WTC11 (cell line): ENCODE results near the gene ZBTB8B. TPM values are rescaled to one million over a fixed set of nuclear protein-coding genes. Genes with fewer than 3 reads are reported as not detected.

Experiments used
- ATAC-seq: fragments of 200-7000 bp; cut with Tn5 transposase; 2 replicates; pipeline ENCODE4 v1.10.0; 2021; ENCODE audit warnings: mild to moderate bottlenecking, moderate library complexity
- CTCF ChIA-PET: fragments of 300-600 bp; sonication (Branson Sonifier 250); formaldehyde crosslinking; loops from one replicate; lab custom pipeline; 2021; ENCODE audit warnings: antibody characterized with exemption; lab: Charles Lee
- POLR2A ChIA-PET: fragments of 350-600 bp; sonication (Branson Sonifier 250); formaldehyde crosslinking; loops from one replicate; lab custom pipeline; 2021; ENCODE audit warnings: antibody characterized with exemption; lab: Charles Lee
- DNase-seq: peaks from one replicate; pipeline ENCODE4 v3.0.0; 2021; ENCODE audit warnings: low spot score
- H3K27ac Mint-ChIP-seq: 2 replicates; pipeline ENCODE4 v1.8.0; 2021; ENCODE audit warnings: mixed read lengths
- H3K27me3 Mint-ChIP-seq: 2 replicates; pipeline ENCODE4 v1.8.0; 2021; ENCODE audit warnings: low read depth, mild to moderate bottlenecking, moderate library complexity, mixed read lengths
- H3K36me3 Mint-ChIP-seq: 2 replicates; pipeline ENCODE4 v1.8.0; 2021; ENCODE audit warnings: mixed read lengths
- H3K4me1 Mint-ChIP-seq: 2 replicates; pipeline ENCODE4 v1.8.0; 2022; ENCODE audit warnings: mixed read lengths
- H3K4me3 Mint-ChIP-seq: 2 replicates; pipeline ENCODE4 v1.8.0; 2021; ENCODE audit warnings: mild to moderate bottlenecking, moderate library complexity, mixed read lengths
- H3K9me3 Mint-ChIP-seq: 2 replicates; pipeline ENCODE4 v1.8.0; 2021; ENCODE audit warnings: mixed read lengths
- ATF2 ChIP-seq: sonication (generic); formaldehyde crosslinking; IDR thresholded peaks from 2 replicates; pipeline ENCODE4 v1.8.1; 2022; ENCODE audit warnings: low read depth, missing genetic modification reagents, borderline replicate concordance
- ATF3 ChIP-seq: sonication (generic); formaldehyde crosslinking; conservative IDR thresholded peaks from 2 replicates; pipeline ENCODE4 v1.8.1; 2022; ENCODE audit warnings: mild to moderate bottlenecking, missing genetic modification reagents
- CREM ChIP-seq: sonication (generic); formaldehyde crosslinking; IDR thresholded peaks from 2 replicates; pipeline ENCODE4 v1.8.1; 2022; ENCODE audit warnings: mild to moderate bottlenecking, missing genetic modification reagents, moderate library complexity
- E2F5 ChIP-seq: sonication (generic); formaldehyde crosslinking; IDR thresholded peaks from 2 replicates; pipeline ENCODE4 v1.8.1; 2022; ENCODE audit warnings: mild to moderate bottlenecking, moderate library complexity, missing genetic modification reagents
- ELF4 ChIP-seq: sonication (generic); formaldehyde crosslinking; IDR thresholded peaks from 2 replicates; pipeline ENCODE4 v1.8.1; 2022; ENCODE audit warnings: low read depth, mild to moderate bottlenecking, moderate library complexity, missing genetic modification reagents
- ERG ChIP-seq: fragments of 250-450 bp; sonication (Bioruptor Pico); IDR thresholded peaks from 2 replicates; pipeline ENCODE4 v1.8.0; 2021; ENCODE audit warnings: mild to moderate bottlenecking
- FOXK1 ChIP-seq: sonication (generic); formaldehyde crosslinking; IDR thresholded peaks from 2 replicates; pipeline ENCODE4 v1.8.0; 2022; ENCODE audit warnings: mild to moderate bottlenecking, moderate library complexity, missing genetic modification reagents
- FOXP4 ChIP-seq: sonication (generic); formaldehyde crosslinking; IDR thresholded peaks from 2 replicates; pipeline ENCODE4 v1.8.0; 2022; ENCODE audit warnings: mild to moderate bottlenecking, missing genetic modification reagents
- IRF1 ChIP-seq: sonication (generic); formaldehyde crosslinking; IDR thresholded peaks from 2 replicates; pipeline ENCODE4 v1.8.0; 2023; ENCODE audit warnings: missing genetic modification reagents
- NR3C1 ChIP-seq: sonication (generic); formaldehyde crosslinking; conservative IDR thresholded peaks from 2 replicates; pipeline ENCODE4 v1.8.1; 2023; ENCODE audit warnings: low read depth, mild to moderate bottlenecking, missing genetic modification reagents
- PRRX2 ChIP-seq: fragments of 250-450 bp; sonication (Bioruptor Pico); IDR thresholded peaks from 2 replicates; pipeline ENCODE4 v1.8.0; 2021; ENCODE audit warnings: mild to moderate bottlenecking
- RELA ChIP-seq: sonication (generic); formaldehyde crosslinking; IDR thresholded peaks from 2 replicates; pipeline ENCODE4 v1.8.1; 2022; ENCODE audit warnings: missing genetic modification reagents, mild to moderate bottlenecking, borderline replicate concordance
- SMAD3 ChIP-seq: sonication (generic); formaldehyde crosslinking; IDR thresholded peaks from 2 replicates; pipeline ENCODE4 v1.8.0; 2022; ENCODE audit warnings: missing genetic modification reagents, mild to moderate bottlenecking, borderline replicate concordance
- TP53 ChIP-seq: sonication (generic); formaldehyde crosslinking; IDR thresholded peaks from 2 replicates; pipeline ENCODE4 v1.8.1; 2023; ENCODE audit warnings: mild to moderate bottlenecking, missing genetic modification reagents
- USF1 ChIP-seq: sonication (generic); formaldehyde crosslinking; IDR thresholded peaks from 2 replicates; pipeline ENCODE4 v1.8.0; 2022; ENCODE audit warnings: mild to moderate bottlenecking, missing genetic modification reagents
- ZNF121 ChIP-seq: sonication (generic); formaldehyde crosslinking; IDR thresholded peaks from 2 replicates; pipeline ENCODE4 v1.8.0; 2023; ENCODE audit warnings: missing genetic modification reagents
- ZNF396 ChIP-seq: fragments of 250-450 bp; sonication (Bioruptor Pico); IDR thresholded peaks from 2 replicates; pipeline ENCODE4 v1.8.0; 2021; ENCODE audit warnings: mild to moderate bottlenecking, moderate library complexity, borderline replicate concordance
- ZNF423 ChIP-seq: fragments of 250-450 bp; sonication (Bioruptor Pico); IDR thresholded peaks from 2 replicates; pipeline ENCODE4 v2.1.2; 2022; ENCODE audit warnings: mild to moderate bottlenecking, moderate library complexity
- total RNA-seq: library from RNA; stranded (reverse); gene quantifications from 3 replicates; pipeline ENCODE4 v1.2.3, GENCODE V29; 2021
- TF ChIP-seq, protein P1 (sequence below): sonication (generic); formaldehyde crosslinking; IDR thresholded peaks from 2 replicates; pipeline ENCODE4 v1.8.0; 2022; ENCODE audit warnings: mild to moderate bottlenecking, missing genetic modification reagents
- TF ChIP-seq, protein P2 (sequence below): sonication (generic); formaldehyde crosslinking; IDR thresholded peaks from 2 replicates; pipeline ENCODE4 v1.8.1; 2023; ENCODE audit warnings: mild to moderate bottlenecking, moderate library complexity, missing genetic modification reagents

The ZBTB8B gene
- total RNA-seq, 1 experiment from 2014 or later, result 2.7 TPM

DNA sequence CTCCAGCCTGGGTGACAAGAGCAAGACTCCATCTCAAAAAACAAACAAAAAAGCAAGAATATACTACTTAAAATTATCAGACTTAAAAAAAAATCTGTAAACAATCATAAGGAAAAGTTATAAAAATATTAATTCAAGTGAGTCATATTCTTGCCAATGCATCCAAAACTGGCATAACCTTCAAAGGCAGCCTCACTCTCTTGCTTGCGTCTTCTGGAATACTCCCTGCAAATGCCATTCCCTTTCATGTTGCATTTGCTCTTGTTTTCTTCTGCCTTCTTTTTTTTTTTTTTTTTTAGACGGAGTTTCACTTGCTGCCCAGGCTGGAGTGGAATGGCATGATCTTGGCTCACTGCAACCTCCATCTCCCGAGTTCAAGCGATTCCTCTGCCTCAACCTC is 42.1 kb downstream of the ZBTB8B start (continued):
- no peak for TF ChIP-seq ERG (CRISPR knock-in tag)
- no peak for TF ChIP-seq ATF3 (CRISPR knock-in tag)
- TF ChIP-seq E2F5 (CRISPR knock-in tag), result no peak
- no peak for TF ChIP-seq ZNF396 (CRISPR knock-in tag)

DNA sequence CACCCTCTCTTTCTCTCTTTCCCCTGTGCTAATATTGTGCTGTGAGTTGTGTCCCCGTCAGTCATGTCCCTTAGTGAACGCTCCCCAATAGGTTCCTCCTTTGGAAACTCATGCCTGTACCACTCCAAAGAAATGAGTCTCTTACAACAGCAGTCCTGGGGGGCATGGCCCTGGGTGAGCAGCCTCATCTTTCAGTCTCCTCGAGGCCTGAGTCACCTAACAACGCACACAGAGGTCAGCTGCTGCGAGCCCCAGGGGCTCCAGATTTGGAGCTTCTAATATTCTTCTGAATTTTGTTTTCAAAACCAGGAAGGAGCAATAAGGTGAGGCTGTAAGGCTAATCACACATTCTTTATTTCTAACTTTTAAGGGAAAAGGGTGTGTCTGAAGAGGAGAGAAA is 43.9 kb downstream of the ZBTB8B start:
- H3K9me3 Mint-ChIP-seq, result peaks cover 4% of the 10 kb centered on the region
- no peak overlapping the region for H3K27ac Mint-ChIP-seq
- H3K36me3 Mint-ChIP-seq, result no peaks in the 10 kb centered on the region
- CTCF ChIA-PET, result interaction anchor here (3.6 kb wide), 1 partner anchor 12 kb away, joined by 21 read pairs; no protein-coding TSS in a partner anchor
- H3K27me3 Mint-ChIP-seq, result no peaks in the 10 kb centered on the region; the same call in 1 of the 2 replicates
- POLR2A ChIA-PET, result no interaction called here
- H3K4me3 Mint-ChIP-seq, result no peak overlapping the region
- ATAC-seq (no peak), DNase-seq (no peak)
- TF ChIP-seq PRRX2 (CRISPR knock-in tag), result no peak
- TF ChIP-seq, protein P1, sequence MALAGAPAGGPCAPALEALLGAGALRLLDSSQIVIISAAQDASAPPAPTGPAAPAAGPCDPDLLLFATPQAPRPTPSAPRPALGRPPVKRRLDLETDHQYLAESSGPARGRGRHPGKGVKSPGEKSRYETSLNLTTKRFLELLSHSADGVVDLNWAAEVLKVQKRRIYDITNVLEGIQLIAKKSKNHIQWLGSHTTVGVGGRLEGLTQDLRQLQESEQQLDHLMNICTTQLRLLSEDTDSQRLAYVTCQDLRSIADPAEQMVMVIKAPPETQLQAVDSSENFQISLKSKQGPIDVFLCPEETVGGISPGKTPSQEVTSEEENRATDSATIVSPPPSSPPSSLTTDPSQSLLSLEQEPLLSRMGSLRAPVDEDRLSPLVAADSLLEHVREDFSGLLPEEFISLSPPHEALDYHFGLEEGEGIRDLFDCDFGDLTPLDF (CRISPR knock-in tag), result no peak
- no peak for TF ChIP-seq ELF4
- TF ChIP-seq RELA (CRISPR knock-in tag), result no peak
- no peak for TF ChIP-seq FOXP4
- no peak for TF ChIP-seq NR3C1 (CRISPR knock-in tag)
- TF ChIP-seq, protein P2, sequence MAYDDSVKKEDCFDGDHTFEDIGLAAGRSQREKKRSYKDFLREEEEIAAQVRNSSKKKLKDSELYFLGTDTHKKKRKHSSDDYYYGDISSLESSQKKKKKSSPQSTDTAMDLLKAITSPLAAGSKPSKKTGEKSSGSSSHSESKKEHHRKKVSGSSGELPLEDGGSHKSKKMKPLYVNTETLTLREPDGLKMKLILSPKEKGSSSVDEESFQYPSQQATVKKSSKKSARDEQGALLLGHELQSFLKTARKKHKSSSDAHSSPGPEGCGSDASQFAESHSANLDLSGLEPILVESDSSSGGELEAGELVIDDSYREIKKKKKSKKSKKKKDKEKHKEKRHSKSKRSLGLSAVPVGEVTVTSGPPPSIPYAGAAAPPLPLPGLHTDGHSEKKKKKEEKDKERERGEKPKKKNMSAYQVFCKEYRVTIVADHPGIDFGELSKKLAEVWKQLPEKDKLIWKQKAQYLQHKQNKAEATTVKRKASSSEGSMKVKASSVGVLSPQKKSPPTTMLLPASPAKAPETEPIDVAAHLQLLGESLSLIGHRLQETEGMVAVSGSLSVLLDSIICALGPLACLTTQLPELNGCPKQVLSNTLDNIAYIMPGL (CRISPR knock-in tag), result no peak
- no peak for TF ChIP-seq TP53
- no peak for TF ChIP-seq USF1 (CRISPR knock-in tag)
- TF ChIP-seq CREM, result no peak
- TF ChIP-seq ATF2 (CRISPR knock-in tag), result no peak
- TF ChIP-seq IRF1 (CRISPR knock-in tag), result no peak
- TF ChIP-seq SMAD3 (CRISPR knock-in tag), result no peak
- no peak for TF ChIP-seq FOXK1 (CRISPR knock-in tag)
- no peak for TF ChIP-seq ZNF121 (CRISPR knock-in tag)
- TF ChIP-seq ZNF423 (CRISPR knock-in tag), result no peak
- H3K4me1 Mint-ChIP-seq, result no peaks in the 10 kb centered on the region
